Kidney (tissue), 14 donors: ENCODE results near the gene TDP1. TPM values are rescaled to one million over a fixed set of nuclear protein-coding genes. Genes with fewer than 3 reads are reported as not detected.

Experiments
- DNase-seq, 5 donors: peaks; one replicate each; pipeline ENCODE4 v3.0.0-alpha.2; 2013 to 2020
- FAIRE-seq: peaks from 2 replicates; lab custom pipeline; 2012; peaks lifted over from hg19 to GRCh38; lab: Jason Lieb, UNC
- H3K27ac ChIP-seq, 2 donors: one replicate each; pipeline ENCODE4 v1.7.0; 2013; ENCODE audit warnings: low read depth in 2 of 2, low read length in 2 of 2, inconsistent platforms in 1 of 2
- H3K27me3 ChIP-seq: one replicate; pipeline ENCODE4 v1.7.1; 2013; ENCODE audit warnings: low read length, inconsistent platforms; ENCODE audit not compliant: control insufficient read depth, insufficient read depth
- H3K36me3 ChIP-seq, 3 donors: one replicate each; pipeline versions ENCODE4 v1.7.0 to v1.7.1; 2013; ENCODE audit warnings: low read length in 3 of 3, control low read depth in 1 of 3, inconsistent platforms in 1 of 3; ENCODE audit not compliant: insufficient read depth in 3 of 3, control insufficient read depth in 2 of 3
- H3K4me1 ChIP-seq, 3 donors: one replicate each; pipeline versions ENCODE4 v1.7.0 to v1.7.1; 2013; ENCODE audit warnings: low read length in 3 of 3, inconsistent platforms in 1 of 3, low read depth in 1 of 3; ENCODE audit not compliant: control insufficient read depth in 2 of 3, insufficient read depth in 2 of 3
- H3K4me3 ChIP-seq, 3 donors: one replicate each; pipeline versions ENCODE4 v1.7.0 to v1.8.1; 2013; ENCODE audit warnings: low read length in 3 of 3, control low read depth in 1 of 3, inconsistent platforms in 1 of 3
- H3K9ac ChIP-seq, 3 donors: one replicate each; pipeline versions ENCODE4 v1.7.0 to v1.7.1; 2013; ENCODE audit warnings: low read length in 3 of 3, control low read depth in 1 of 3, inconsistent platforms in 1 of 3
- H3K9me3 ChIP-seq, 3 donors: one replicate each; pipeline versions ENCODE4 v1.7.0 to v1.7.1; 2013; ENCODE audit warnings: low read length in 3 of 3, control low read depth in 1 of 3, inconsistent platforms in 1 of 3; ENCODE audit not compliant: control insufficient read depth in 2 of 3, insufficient read depth in 1 of 3
- intact Hi-C: fragments of 100-400 bp; cut with DNase I; formaldehyde crosslinking; loops from one replicate; pipeline ENCODE4 v1.11.1; 2022
- polyA plus RNA-seq: library from polyadenylated mRNA; stranded (reverse); fragments of 350-450 nt; fragmentation: Illumina TruSeq; extraction: RNeasy Lipid Tissue Mini Kit (QIAGEN cat#74804); gene quantifications from one replicate; pipeline ENCODE4 v1.2.3, GENCODE V29; 2014; ENCODE audit warnings: low read depth, low replicate concordance; ENCODE audit not compliant: insufficient read depth
- total RNA-seq: library from RNA; stranded (reverse); fragmentation: NEBNext Ultra II Directional; extraction: Animal tissue kit (Norgen Biotek cat#: 25700); gene quantifications from one replicate; pipeline ENCODE4 v1.2.1, GENCODE V29; 2021
- TF ChIP-seq, protein P1 (sequence below): IDR thresholded peaks from 3 replicates; pipeline ENCODE4 v1.5.1; 2012; ENCODE audit warnings: mild to moderate bottlenecking, moderate library complexity, borderline replicate concordance; ENCODE audit not compliant: insufficient read depth; ENCODE audit errors: extremely low read depth
- donor health status: control.
- donor health status: control.
- donor health status: control.
- donor health status: control.
- donor health status: control.
- donor health status: DM: yes; HTN: yes; CAD: no.
- donor health status: Normal renal cell carcinoma (clear cell type).

Gene TDP1
- total and polyA plus RNA-seq, 2 donors from 2014 or later: 4.8 to 15.7 TPM

GRCh38 chr14:89957376-89957775 lies 1.6 kb downstream of the TDP1 start:
- Histone ChIP-seq H3K27ac (no peak overlapping the region), H3K4me3 (no peak overlapping the region), H3K4me1 (peaks cover 0 to 8% (median 0%) of the 10 kb centered on the region in 3 donors), H3K9ac (peak overlapping the region in 1 of 3 donors; percentile 85), H3K9me3 (no peaks in the 10 kb centered on the region), H3K36me3 (peaks cover 0 to 5% (median 0%) of the 10 kb centered on the region in 3 donors), H3K27me3 (no peaks in the 10 kb centered on the region)
- TF ChIP-seq, protein P1, sequence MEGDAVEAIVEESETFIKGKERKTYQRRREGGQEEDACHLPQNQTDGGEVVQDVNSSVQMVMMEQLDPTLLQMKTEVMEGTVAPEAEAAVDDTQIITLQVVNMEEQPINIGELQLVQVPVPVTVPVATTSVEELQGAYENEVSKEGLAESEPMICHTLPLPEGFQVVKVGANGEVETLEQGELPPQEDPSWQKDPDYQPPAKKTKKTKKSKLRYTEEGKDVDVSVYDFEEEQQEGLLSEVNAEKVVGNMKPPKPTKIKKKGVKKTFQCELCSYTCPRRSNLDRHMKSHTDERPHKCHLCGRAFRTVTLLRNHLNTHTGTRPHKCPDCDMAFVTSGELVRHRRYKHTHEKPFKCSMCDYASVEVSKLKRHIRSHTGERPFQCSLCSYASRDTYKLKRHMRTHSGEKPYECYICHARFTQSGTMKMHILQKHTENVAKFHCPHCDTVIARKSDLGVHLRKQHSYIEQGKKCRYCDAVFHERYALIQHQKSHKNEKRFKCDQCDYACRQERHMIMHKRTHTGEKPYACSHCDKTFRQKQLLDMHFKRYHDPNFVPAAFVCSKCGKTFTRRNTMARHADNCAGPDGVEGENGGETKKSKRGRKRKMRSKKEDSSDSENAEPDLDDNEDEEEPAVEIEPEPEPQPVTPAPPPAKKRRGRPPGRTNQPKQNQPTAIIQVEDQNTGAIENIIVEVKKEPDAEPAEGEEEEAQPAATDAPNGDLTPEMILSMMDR: no peak
- DNase-seq: peak in 2 of 5 donors; percentile 8 to 55
- intact Hi-C loops: no loop called here
- no peak for FAIRE-seq

DNA sequence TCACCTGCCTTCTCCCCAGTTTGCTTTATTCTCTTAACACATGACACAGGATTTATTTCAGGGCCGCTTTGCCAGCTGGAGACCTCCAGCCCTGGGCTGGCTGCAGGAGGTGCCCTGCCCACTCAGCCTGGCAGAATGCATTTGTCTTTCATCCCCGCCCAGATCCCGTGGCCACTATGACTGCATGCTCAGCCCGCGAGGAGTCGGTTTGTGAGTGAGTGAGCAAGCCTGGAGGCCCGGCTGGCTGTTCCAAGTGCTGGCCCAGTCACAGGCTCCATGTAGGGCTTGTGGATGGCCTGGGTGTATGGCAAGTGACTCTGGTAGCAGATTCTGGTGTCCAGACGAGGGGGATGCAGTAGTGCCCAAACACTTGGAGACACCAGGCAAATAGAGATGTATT lies 2.1 kb downstream of the TDP1 start:
- H3K27ac ChIP-seq: no peak overlapping the region
- intact Hi-C loops: no loop called here
- DNase-seq (peak in 1 of 5 donors; percentile 36), FAIRE-seq (no peak)
- peaks cover 0 to 8% (median 0%) of the 10 kb centered on the region in 3 donors for H3K4me1 ChIP-seq
- H3K36me3 ChIP-seq: peaks cover 0 to 5% (median 0%) of the 10 kb centered on the region in 3 donors
- H3K9me3 ChIP-seq: no peaks in the 10 kb centered on the region
- TF ChIP-seq, protein P1: no peak
- no peaks in the 10 kb centered on the region for H3K27me3 ChIP-seq
- no peak overlapping the region for H3K4me3 ChIP-seq
- no peak overlapping the region for H3K9ac ChIP-seq

DNA sequence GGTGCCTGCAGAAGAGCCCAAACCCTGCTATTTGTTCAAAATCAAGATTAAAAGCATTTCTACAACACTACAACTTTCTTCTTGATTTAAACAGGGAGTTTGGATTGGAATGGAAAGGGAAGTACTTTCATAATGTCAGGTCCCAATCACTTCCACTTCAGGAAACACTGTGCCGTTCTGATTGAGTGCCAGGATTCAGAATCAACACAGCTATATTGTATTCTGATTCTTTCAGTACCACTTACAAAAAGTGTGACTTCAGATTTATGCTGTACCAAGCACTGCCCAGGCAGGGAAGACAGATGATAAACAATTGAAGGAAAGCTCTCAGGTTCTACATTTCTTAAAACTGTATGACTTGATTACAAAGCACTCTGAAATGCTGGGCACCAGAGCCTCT lies 3.2 kb downstream of the TDP1 start:
- H3K27me3 ChIP-seq: no peaks in the 10 kb centered on the region
- TF ChIP-seq, protein P1: no peak
- H3K27ac ChIP-seq: no peak overlapping the region
- peaks cover 0 to 8% (median 0%) of the 10 kb centered on the region in 3 donors for H3K4me1 ChIP-seq
- no peak for FAIRE-seq
- no peak overlapping the region for H3K9ac ChIP-seq
- intact Hi-C loops: no loop called here
- peaks cover 0 to 13% (median 2%) of the 10 kb centered on the region in 3 donors for H3K36me3 ChIP-seq
- DNase-seq: no peak
- H3K4me3 ChIP-seq: no peak overlapping the region
- no peaks in the 10 kb centered on the region for H3K9me3 ChIP-seq

DNA sequence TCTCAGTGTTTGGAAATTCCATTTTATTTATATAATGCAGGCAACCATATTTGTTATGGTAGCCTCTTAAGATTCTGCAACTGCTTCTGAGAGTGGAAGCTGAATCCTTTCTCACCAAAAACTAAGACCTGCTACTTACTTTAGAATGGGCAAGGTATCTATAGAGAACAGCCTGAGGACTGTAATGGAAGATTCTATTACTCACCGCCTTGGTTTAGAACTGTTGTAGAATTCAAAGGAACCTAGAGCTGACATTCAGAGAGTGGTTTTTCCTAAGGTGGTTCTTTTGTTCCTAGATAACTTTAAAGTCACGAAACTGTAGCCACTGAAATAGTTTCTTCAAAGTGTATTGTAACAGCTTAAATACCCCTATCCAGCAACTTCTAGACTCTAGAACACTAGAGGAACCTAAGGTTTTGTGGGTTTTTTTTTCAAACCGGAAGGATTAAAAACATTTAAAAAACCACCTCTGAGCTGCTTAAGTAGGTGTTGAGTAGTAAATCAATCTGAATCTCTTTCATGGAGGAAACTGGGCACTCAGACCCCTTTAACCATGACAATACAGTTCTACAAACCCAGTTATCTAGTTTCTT lies 4.2 kb downstream of the TDP1 start:
- intact Hi-C loops: no loop called here
- FAIRE-seq (no peak), DNase-seq (no peak)
- Histone ChIP-seq H3K9ac (no peak overlapping the region), H3K4me1 (peaks cover 0 to 8% (median 0%) of the 10 kb centered on the region in 3 donors), H3K9me3 (no peaks in the 10 kb centered on the region), H3K4me3 (no peak overlapping the region), H3K27me3 (no peaks in the 10 kb centered on the region), H3K27ac (no peak overlapping the region), H3K36me3 (peaks cover 0 to 16% (median 2%) of the 10 kb centered on the region in 3 donors)
- TF ChIP-seq, protein P1: no peak
